ENCODE measurements around the gene AMOTL1.
A peak's percentile ranks its signal among the peaks of the same experiment; 100 is the strongest.

Gene AMOTL1

DNA sequence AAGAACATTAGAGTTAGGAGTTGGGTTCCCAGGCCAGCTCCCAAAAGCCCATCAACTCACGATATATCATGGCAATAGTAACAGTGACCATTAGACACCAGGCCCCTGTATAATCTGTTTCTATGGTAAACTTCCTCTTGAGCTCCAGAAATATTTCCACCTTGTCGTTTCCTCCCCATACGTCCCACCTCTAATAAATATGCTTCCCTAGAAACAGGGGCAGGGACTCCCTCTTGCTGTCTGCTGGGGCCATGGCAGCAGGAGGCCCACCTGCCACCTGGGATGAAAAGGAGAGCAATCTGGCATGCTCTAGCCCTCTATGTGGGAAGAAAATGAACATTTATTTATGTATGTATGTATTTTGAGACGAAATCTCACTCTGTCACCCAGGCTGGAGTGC is 32.2 kb upstream of the AMOTL1 start:
- no peak for DNase-seq (ENCODE audit: low read depth)
- TF ChIP-seq, protein P1, sequence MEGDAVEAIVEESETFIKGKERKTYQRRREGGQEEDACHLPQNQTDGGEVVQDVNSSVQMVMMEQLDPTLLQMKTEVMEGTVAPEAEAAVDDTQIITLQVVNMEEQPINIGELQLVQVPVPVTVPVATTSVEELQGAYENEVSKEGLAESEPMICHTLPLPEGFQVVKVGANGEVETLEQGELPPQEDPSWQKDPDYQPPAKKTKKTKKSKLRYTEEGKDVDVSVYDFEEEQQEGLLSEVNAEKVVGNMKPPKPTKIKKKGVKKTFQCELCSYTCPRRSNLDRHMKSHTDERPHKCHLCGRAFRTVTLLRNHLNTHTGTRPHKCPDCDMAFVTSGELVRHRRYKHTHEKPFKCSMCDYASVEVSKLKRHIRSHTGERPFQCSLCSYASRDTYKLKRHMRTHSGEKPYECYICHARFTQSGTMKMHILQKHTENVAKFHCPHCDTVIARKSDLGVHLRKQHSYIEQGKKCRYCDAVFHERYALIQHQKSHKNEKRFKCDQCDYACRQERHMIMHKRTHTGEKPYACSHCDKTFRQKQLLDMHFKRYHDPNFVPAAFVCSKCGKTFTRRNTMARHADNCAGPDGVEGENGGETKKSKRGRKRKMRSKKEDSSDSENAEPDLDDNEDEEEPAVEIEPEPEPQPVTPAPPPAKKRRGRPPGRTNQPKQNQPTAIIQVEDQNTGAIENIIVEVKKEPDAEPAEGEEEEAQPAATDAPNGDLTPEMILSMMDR (conservative IDR thresholded peaks at IDR 0.05; ENCODE audit: low read depth, low read length) = no peak
- no peak overlapping the region for H3K4me3 ChIP-seq (ENCODE audit: low read length)

DNA sequence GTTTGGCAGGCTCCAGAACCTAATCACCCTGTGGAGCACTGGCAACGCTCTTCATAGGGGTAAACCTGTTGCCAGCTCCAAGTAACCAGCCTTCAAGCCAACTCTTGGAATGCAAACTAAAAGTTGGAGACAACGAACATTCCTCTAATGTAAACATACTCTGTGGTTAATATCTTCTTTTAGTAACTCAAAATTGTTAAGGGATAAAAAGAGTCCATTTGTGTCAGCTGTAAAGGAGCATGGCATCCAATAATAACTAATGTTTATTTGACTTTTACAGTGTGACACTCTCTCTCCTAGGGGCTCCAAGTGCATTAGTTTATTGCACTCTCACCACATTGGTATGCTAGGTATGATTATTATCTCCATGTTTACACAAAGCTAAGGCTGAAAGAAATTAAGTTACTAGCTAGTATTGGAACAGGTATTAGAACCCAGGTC is 31.0 kb upstream of the AMOTL1 start:
- no peak overlapping the region for H3K4me3 ChIP-seq (ENCODE audit: low read length)
- DNase-seq (ENCODE audit: low read depth) = peak; percentile 34
- TF ChIP-seq, protein P1 (conservative IDR thresholded peaks at IDR 0.05; ENCODE audit: low read depth, low read length) = no peak

DNA sequence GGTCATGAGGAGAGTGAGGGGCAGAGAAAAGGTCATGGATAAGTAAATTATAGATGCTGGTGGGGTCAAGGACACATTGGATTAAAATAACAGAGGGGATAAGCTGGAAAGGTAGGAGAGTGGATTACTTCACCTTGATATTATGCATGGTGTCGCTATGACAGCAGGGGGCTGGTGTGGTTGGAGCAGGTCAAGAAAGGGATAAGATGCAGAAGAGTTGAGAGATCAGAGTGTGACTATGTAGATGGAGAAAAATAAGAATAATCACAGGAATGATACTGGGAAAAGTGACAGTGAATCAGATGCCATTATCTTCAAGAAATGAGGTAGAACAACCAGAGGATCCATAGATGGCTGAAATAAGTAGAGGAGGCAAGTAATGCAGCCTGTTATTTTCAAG is 29.4 kb upstream of the AMOTL1 start:
- TF ChIP-seq, protein P1 (conservative IDR thresholded peaks at IDR 0.05; ENCODE audit: low read depth, low read length) = no peak
- H3K4me3 ChIP-seq (ENCODE audit: low read length) = no peak overlapping the region
- no peak for DNase-seq (ENCODE audit: low read depth)

DNA sequence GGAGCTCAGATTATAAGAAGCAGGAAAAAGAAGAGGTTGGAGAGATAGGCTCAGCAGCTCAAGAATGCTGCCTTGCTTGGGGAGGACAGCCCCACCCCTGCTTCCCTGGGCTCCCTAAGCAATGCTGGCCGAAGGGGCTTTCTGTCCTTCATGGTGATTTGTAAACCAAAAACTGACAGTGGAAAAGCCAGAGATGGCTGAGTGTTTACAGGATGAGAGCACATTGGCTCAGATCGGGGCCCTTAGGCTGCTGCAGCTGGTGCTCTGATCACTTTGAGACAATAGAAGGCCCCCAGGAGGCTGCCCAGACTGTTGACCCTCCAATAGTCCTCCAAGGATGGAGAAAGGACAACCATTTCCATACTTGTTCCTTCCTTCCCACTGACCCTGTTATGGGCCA is 28.8 kb upstream of the AMOTL1 start:
- TF ChIP-seq, protein P1 (conservative IDR thresholded peaks at IDR 0.05; ENCODE audit: low read depth, low read length) = no peak
- H3K4me3 ChIP-seq (ENCODE audit: low read length) = no peak overlapping the region
- no peak for DNase-seq (ENCODE audit: low read depth)

DNA sequence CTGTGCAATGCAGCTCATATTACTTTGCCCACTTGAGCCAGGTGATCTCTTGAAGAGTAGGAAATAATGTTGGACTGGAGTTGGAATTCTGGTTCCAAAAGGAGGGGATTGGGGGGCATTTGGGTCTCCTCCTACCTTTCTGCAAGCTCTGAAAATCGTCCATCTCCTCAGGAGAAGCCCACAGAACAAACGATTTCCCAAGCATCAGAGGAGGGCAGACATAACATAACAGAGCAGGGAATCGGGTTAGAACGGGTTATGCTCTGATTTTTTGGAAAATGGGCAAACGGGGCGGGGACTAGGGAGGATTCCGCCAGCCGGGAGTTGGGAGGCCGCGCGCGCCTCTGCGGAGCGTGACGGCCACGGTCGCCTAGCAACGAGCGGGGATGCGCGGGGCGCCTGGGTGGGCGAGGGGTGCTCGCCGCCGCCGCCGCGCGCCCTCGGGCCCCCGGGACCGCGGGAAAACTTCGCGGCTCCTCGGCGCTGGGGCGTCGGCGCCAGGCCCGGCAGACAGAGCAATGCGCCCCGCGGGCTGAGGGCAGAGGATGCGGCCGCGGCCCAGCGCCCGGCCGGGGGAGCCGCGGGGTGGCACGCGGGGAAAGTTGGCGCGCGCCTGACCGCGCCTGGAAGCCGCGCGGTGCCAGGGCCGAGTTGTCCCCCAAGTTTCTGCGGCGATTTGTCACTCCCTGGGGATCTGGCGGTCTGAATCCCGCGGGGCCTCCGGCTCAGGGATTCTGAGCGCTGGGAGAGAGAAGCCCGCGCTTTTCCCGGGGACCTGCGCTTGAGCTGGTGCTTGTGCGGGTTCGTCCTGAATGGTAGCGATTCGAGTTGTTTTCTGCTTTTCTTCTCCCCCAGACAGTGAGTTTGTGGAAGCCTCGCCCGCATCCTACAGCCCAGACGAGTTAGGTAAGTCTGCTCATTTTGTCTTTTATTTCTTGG is 27.8 kb upstream of the AMOTL1 start:
- TF ChIP-seq, protein P1 (conservative IDR thresholded peaks at IDR 0.05; ENCODE audit: low read depth, low read length) = no peak
- H3K4me3 ChIP-seq (ENCODE audit: low read length) = peak overlapping the region; percentile 62
- DNase-seq (ENCODE audit: low read depth) = no peak

DNA sequence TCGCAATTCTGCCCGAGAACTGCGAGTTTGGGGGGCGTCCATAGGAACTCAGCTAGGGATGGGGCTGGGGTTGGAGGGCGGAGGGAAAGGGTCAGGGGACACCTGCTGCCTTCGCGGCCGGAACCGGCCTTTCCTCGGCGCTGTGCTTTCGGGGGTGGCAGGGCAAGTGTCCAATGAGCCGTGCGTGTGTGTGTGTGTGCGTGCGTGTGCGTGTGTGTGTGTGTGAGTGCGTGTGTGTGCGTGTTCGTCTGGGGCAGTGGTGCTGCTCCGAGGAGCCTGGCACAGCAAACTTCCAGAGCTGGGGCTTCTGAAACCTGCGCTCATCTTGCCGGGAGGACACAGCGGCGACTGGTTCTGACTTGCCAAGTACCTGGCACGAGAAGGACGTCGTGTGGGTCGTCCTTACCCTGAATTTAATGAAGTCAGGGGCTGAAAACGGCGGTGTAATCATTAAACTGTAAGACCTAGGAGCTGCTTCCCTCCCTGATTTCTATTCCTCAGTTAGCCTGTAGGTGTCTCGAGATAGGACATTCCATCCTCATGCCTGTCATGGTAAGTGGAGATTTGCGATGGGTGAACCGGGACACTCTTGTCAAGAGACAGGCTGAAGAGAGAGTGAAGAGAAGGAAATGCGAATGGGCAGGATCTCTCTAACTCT is 27.0 kb upstream of the AMOTL1 start:
- peak overlapping the region; percentile 62 for H3K4me3 ChIP-seq (ENCODE audit: low read length)
- TF ChIP-seq, protein P1 (conservative IDR thresholded peaks at IDR 0.05; ENCODE audit: low read depth, low read length) = peak; percentile 60
- DNase-seq (ENCODE audit: low read depth) = no peak
